ENCODE measurements around the gene RAMAC.
A peak's percentile ranks its signal among the peaks of the same experiment; 100 is the strongest.
"Not testable (repeated sequence)": the region's sequence is repeated elsewhere in the genome, so short reads cannot be mapped to it uniquely, and the experiment has no call there.

The RAMAC gene

DNA sequence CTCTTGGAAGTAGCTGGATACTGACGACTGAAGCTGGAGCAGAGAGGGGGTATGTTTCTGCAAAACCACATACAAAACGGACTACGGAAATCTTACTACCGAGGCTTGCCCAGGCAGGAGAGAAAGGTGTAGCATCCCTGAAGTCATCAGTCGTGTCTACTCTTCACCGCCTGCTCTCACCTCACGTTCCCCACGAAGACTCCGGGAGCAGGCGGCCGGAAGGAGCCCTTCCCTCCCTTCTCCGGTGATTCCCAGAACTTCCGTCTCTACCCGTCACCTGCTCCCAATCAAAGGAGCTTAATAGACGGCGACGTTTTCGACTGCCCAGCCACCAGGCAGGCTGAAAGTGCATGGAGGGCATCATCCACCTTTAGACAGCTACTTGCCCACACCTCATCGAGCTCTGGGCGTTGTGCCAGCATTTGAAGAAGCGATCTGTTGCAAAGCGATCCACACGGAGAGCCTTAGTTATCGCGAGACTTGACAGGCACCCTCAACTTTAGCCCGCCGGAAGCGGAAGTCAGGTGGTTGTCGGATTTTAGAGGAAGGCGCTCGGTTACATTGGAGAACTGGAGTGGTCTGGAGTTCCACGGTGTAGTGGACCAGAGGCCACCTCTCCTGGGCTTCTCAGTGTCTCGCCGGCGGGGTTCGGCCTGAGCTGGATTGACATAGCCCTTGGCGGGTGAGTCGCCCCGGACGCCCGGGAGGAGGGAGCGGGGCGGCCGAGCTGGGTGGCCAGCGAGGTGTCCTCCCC is at the start of gene RAMAC:
Gene RAMAC, plus strand, starts transcription at position 523 of the 754 bp plus-strand sequence. CDS start 2,809 bp downstream, outside the sequence.
- DNase-seq (ENCODE audit: low read depth) = peak; percentile 89

DNA sequence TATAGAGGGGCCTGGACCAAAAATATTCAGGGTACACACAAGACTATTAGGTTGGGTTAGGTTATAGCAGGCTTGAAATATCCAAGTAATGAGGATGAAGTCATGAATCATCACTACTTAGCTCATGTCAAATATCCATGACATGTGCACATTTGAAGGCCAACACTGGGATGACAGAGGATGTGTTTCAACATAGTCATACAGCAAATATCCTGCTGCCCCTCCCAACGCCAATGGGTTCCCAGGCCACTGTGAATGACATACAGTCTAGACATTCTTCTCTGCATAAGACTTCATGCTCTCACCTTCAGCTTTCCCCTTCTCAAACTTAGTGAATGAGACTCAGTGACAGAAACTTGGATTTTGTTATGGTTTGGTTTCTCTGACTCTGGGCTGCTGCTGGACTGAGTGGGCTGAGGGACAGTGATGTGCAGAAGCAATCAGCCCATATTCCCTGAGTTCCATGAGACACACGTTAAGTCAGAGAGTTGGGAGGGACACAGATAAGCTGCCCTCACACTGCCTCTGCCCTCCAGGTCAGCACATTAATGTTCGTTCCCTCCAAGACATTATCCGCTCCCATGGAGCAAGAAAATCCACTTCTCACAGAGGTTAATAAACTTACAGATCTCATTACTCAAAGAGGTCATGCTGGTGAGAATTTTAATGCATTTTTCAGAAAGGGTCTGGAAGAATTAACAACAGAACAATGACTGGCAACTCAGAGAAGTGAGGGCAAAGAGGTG is 48.9 kb upstream of the RAMAC start:
- no peak for DNase-seq (ENCODE audit: low read depth)

- DNase-seq (ENCODE audit: low read depth) = no peak
Measured at GRCh38 chr15:82937712-82938058, 48.3 kb upstream of the RAMAC start.

- DNase-seq (ENCODE audit: low read depth) = not testable (repeated sequence)
Measured at GRCh38 chr15:82939678-82940077, 46.3 kb upstream of the RAMAC start.

GRCh38 chr15:82942691-82943090 is 43.3 kb upstream of the RAMAC start:
- DNase-seq (ENCODE audit: low read depth) = no peak

DNA sequence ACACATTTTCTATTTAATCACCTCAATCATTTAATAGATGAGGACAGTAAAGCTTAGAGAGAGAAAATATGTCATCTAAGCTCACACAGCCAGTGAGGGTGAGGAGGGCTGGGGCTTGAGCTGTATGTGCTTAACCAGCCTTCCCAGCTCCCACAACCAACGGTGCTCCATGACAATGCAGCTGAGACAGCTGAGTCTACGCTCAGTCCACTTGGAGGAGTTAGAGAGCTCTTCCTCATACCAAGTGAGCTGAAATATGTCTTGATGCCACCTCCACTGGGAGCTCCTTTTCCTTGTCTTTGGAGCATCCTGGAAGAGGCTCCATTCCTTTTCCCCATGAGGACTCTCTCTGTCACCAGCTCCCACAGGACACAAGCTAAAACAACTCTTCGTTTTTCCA is 42.8 kb upstream of the RAMAC start:
- DNase-seq (ENCODE audit: low read depth) = no peak

GRCh38 chr15:82944056-82944455 is 42.0 kb upstream of the RAMAC start:
- DNase-seq (ENCODE audit: low read depth) = no peak

DNA sequence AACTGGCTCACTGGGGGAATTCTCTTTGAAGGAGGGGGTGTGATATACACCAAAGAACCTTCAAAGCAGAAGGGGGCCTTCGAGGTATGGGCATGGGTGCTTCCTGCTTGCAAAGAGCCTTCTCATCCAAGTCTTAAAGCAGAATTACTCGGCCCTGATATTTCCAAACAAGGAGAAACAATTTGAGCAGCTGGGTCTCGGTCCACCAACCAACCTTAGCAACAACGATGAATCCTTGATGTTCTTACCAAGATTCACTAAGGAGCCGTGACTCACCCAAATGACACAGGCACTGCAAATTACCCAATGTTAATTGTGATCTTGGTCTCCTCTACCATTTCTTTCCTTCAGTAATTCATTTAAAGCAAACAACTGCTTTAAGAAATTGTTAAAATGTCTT is 41.2 kb upstream of the RAMAC start:
- DNase-seq (ENCODE audit: low read depth) = no peak

DNA sequence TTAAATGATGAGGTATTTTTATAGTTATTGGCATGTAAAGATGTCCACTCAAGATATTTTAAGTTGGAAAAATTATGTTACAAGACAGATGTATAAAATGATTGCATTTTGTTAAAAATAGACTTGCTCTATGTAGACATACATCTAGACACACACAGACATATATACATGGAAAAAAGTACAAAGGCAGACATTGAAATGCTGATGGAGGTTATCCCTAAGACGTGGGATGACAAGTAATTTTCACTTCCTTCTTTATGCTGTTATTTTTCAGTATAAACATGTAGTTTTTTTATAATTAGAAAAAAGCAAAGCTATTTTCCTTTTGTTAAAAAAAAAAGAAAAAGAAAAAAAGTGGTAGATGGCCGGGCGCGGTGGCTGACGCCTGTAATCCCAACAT is 40.7 kb upstream of the RAMAC start:
- no peak for DNase-seq (ENCODE audit: low read depth)

- DNase-seq (ENCODE audit: low read depth) = no peak
Measured at GRCh38 chr15:82946155-82946701, 39.8 kb upstream of the RAMAC start.

DNA sequence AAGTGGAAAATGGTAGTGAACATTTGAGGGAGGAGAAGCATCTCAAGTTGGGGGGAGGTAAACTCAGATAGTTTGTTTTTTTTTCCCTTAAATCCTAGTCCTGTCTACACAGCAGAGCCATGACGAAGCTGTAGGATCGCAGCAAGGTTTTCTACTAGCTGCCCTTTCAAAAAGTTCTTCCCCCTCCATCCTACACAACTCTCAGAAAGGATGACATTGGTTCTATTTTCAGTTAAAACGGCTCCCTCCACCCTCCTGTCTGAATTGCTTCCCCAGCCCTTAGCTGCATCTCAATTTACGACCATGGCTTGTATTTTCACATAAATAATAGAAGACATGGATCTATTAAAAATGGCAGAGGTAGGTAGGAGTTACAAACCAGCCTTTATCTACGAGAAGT is 35.7 kb upstream of the RAMAC start:
- no peak for DNase-seq (ENCODE audit: low read depth)

DNA sequence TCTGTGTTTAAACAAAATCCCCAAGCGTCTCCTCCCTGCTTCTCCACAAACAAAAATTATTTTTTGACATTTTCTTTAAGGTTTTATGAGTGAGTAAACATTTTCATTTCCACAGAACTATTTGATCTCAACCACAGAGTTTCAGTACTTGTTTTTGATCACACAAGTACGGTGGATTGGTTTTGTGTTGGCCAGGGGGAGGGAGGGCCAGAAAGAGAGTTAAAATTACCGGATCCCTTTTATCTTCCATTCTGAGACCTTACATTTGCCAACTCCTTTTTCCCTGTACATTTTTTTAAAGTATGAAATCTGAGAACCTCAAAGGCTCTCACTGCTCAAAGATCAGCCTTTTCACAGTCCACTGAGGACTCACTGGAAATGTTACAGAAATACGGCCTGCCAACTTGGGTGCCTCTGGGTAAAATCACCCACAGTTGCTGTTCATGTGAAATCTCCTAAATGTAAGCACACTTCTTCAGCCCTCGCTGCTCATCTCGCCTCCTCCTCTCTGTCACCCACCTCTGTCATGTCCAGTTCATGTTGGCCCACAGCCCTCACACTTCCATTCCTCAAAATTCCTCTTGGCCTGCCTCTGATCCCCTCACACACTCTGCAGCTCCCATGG is 35.2 kb upstream of the RAMAC start:
- no peak for DNase-seq (ENCODE audit: low read depth)

DNA sequence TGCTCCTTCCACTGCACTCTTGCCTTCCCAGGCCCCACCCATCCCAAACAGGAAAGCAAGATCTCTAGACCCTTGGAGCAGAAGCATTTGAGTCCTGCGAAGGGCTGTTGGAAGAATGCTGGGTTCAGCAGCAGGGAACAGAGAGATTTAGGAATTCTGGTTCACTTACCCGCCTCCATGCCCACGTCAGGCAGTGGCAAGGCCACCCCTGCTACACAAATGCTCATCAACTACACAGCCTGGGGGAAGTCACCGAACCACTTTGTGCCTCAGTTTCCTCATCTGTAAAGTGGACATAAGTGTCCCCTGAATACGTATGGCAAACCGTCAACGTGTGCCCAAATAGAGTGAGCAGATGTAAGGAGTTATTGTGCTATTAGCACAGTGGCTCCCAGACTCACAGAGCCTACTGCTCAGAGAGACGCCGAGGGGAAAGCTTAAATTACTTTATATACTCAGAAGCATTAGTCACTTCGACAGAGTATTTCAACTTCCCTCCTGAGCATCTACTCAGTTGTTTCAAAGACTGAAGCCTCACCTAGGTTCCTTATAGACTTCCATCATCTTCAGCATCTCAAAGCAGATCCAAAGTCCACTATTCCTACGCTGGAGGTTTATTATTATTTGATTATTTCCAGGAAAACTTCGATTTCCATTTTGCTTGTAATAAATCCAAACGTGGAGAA is 34.4 kb upstream of the RAMAC start:
- DNase-seq (ENCODE audit: low read depth) = no peak

GRCh38 chr15:82952158-82953081 is 33.6 kb upstream of the RAMAC start, which contains the start of gene HOMER2:
TSS of gene HOMER2 (minus strand) at chr15:82952720. CDS start at chr15:82952535, 185 bp downstream.
- no peak for DNase-seq (ENCODE audit: low read depth)

GRCh38 chr15:82958638-82959037 is 27.4 kb upstream of the RAMAC start:
- DNase-seq (ENCODE audit: low read depth) = no peak

DNA sequence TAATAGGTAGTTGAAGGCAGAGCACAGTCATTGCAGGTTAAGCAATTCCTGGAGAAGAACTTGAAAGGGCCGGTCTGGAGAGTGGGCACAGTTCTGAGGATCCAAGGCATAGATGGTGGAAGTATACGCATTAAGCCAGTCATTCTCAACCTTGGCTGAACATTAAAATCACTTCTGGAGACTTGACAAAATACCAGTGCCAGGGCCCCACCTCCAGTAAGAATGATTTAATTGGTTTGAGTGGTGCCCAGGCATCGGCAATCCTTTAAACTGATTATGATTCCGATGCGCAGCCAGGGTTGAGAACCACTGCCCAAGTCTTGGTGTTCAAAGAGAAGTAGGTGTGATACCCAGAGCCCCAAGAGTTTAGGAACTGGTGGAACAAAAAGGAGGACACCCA is 26.6 kb upstream of the RAMAC start:
- DNase-seq (ENCODE audit: low read depth) = no peak

DNA sequence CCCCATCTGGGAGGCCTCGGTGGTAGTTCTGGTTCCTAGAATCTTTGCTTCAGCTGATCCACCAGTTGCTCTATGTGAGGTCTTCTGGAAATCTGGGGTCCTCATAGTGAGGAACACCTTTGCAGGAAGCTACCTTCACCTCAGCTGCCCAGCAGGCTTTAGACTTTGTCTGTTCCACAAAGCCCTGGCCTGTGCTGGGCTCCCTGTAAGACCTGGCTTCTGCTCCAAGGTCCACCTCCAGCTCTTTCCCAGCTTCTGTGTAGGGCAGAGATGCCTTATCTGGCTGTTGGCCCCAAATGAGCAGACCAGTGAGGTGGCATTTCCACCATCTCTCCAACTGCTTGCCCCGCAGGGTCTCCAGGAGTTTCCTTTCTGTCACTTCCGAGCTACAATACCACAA is 25.2 kb upstream of the RAMAC start:
- DNase-seq (ENCODE audit: low read depth) = no peak

- DNase-seq (ENCODE audit: low read depth) = no peak
Measured at GRCh38 chr15:82963471-82964341, 22.3 kb upstream of the RAMAC start.

GRCh38 chr15:82964890-82965289 is 21.1 kb upstream of the RAMAC start:
- DNase-seq (ENCODE audit: low read depth) = no peak

DNA sequence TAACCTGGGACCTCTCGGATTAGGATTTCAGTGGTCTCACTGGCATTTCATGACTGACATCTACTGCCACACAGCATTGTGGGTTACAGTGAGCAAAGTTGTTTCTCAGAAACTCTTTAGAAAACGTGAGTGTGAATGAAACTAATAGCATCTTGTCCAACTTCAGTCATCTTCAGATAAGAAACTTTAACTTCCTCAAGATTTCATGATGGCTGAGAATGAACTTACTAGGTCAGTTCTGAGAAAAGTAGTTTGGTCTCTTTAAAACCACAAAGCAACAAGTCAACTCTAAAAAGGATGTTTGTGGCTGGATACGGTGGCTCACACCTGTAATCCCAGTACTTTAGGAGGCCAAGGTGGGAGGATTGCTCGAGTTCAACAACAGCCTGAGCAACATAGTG is 19.3 kb upstream of the RAMAC start:
- DNase-seq (ENCODE audit: low read depth) = no peak
